ENCODE data around the gene IRX5. TPM values are rescaled to one million over a fixed set of nuclear protein-coding genes. Genes with fewer than 3 reads are reported as not detected.

The IRX5 gene
- total and polyA plus RNA-seq, 2 of the 8 experiments (the other 6 are each of a cell fraction or from before 2014, with no cell fraction given), result 0.48 to 0.56 TPM

- no peak for TF ChIP-seq SIRT6 (IDR thresholded peaks at IDR 0.05; ENCODE audit: low read length)
- no peak for TF ChIP-seq SIX5 (IDR thresholded peaks at IDR 0.05; ENCODE audit: low read depth, low read length)
Measured at GRCh38 chr16:54912720-54913119, 17.9 kb upstream of the IRX5 start (continued).

Measured in H1 (cell line).